GM19240 (cell line): Measurements from ENCODE around the gene HCAR3.
"Not testable (repeated sequence)": the region's sequence is repeated elsewhere in the genome, so short reads cannot be mapped to it uniquely, and the experiment has no call there.

Experiments
- DNase-seq: peaks from one replicate; pipeline ENCODE4 v3.0.0; 2011; ENCODE audit warnings: low spot score; ENCODE audit not compliant: insufficient read length

The HCAR3 gene

GRCh38 chr12:122722387-122722786 is 5.8 kb upstream of the HCAR3 start:
- DNase-seq: no peak

- DNase-seq: no peak
These were observed 4.5 kb upstream of the HCAR3 start for GRCh38 chr12:122721057-122721545.

- DNase-seq: not testable (repeated sequence)
These were observed 1.4 kb downstream of the HCAR3 start for GRCh38 chr12:122715211-122715610.

GRCh38 chr12:122713491-122714188 is 3.0 kb downstream of the HCAR3 start:
- not testable (repeated sequence) for DNase-seq

GRCh38 chr12:122711266-122711665 is 5.3 kb downstream of the HCAR3 start:
- not testable (repeated sequence) for DNase-seq

- DNase-seq: not testable (repeated sequence)
These were observed 6.3 kb downstream of the HCAR3 start for GRCh38 chr12:122710341-122710740.

- DNase-seq: not testable (repeated sequence)
These were observed 7.3 kb downstream of the HCAR3 start for GRCh38 chr12:122709287-122709686.

- not testable (repeated sequence) for DNase-seq
These were observed 12.8 kb downstream of the HCAR3 start for GRCh38 chr12:122703841-122704240.

- DNase-seq: not testable (repeated sequence)
These were observed 13.6 kb downstream of the HCAR3 start, which contains the start of gene HCAR2 for GRCh38 chr12:122702890-122703611. TSS of gene HCAR2 (minus strand) at chr12:122703357. CDS start at chr12:122703283, 74 bp downstream.

GRCh38 chr12:122701481-122701880 is 15.1 kb downstream of the HCAR3 start:
- not testable (repeated sequence) for DNase-seq

- DNase-seq: not testable (repeated sequence)
These were observed 16.4 kb downstream of the HCAR3 start for GRCh38 chr12:122700038-122700710.

- DNase-seq: not testable (repeated sequence)
These were observed 19.7 kb downstream of the HCAR3 start for GRCh38 chr12:122696922-122697321.

GRCh38 chr12:122691566-122691965 is 25.0 kb downstream of the HCAR3 start:
- no peak for DNase-seq

- no peak for DNase-seq
These were observed 28.3 kb downstream of the HCAR3 start for GRCh38 chr12:122688291-122688690.

GRCh38 chr12:122687086-122687485 is 29.5 kb downstream of the HCAR3 start:
- DNase-seq: no peak

- DNase-seq: no peak
These were observed 30.1 kb downstream of the HCAR3 start for GRCh38 chr12:122686538-122686937.

- no peak for DNase-seq
These were observed 32.3 kb downstream of the HCAR3 start for GRCh38 chr12:122684297-122684813.

- no peak for DNase-seq
These were observed 34.8 kb downstream of the HCAR3 start for GRCh38 chr12:122681814-122682213.

GRCh38 chr12:122680989-122681388 is 35.6 kb downstream of the HCAR3 start:
- not testable (repeated sequence) for DNase-seq

GRCh38 chr12:122676781-122677180 is 39.8 kb downstream of the HCAR3 start:
- DNase-seq: not testable (repeated sequence)

GRCh38 chr12:122676015-122676414 is 40.6 kb downstream of the HCAR3 start:
- DNase-seq: not testable (repeated sequence)

- DNase-seq: no peak
These were observed 44.1 kb downstream of the HCAR3 start for GRCh38 chr12:122672515-122672914.
